ENCODE measurements around the gene CLMN. TPM values are rescaled to one million over a fixed set of nuclear protein-coding genes. Genes with fewer than 3 reads are reported as not detected.

The CLMN gene
- total RNA-seq, 2 donors from 2014 or later: 2.5 to 3.0 TPM

DNA sequence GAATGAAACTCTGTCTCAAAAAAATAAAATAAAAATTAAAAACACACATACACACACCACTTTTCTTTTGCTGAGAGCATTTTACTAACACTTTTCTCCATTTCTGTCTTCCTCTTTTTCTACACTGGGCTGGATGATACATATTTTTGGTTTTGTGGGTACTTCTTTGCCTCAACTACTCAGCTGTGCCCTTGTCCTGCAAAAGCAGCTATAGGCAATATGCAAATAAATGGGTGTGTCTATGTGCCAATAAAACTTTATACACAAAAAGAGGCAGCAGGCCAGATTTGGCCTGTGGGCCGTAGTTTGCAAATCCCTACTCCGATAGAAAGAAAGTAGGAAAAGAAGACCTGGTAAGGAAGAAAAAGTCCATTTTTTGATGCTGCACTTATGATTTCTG, 6.5 kb downstream of the CLMN start:
- Mint-ChIP-seq H3K27me3 (ENCODE audit: low read depth) (peaks cover 55% of the 10 kb centered on the region), H3K27ac (no peak overlapping the region)
- ATAC-seq (replicated peaks in 1 of 2): no peak

DNA sequence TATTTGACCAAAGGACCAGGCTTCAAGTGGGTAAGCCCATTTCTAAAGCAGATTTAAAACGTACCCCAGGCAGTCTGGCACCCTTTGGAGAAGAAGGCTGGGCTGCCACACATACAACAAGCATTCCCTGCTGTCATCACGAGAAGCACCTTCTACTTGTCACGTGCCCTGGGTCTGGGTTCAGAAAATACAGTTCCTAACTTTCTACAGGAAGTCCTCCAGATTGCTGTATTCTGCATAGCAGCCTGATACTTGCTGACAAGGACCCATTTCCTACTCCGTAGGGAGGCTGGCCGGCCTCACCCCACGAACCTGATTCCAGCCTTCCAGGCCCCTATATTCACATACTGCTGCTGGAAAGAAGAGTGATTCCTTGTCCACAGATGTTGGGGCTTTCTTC, 7.4 kb downstream of the CLMN start:
- H3K4me3 Mint-ChIP-seq: no peak overlapping the region
- no peak for ATAC-seq (replicated peaks in 1 of 2)

More for the DNA sequence above, 6.5 kb downstream of the CLMN start:
- no peaks in the 10 kb centered on the region for H3K9me3 Mint-ChIP-seq
- H3K36me3 Mint-ChIP-seq (ENCODE audit: insufficient read depth in 2 of 2): no peaks in the 10 kb centered on the region
- DNase-seq: no peak
- peaks cover 25% of the 10 kb centered on the region for H3K4me1 Mint-ChIP-seq (ENCODE audit: low read depth)
- H3K4me3 Mint-ChIP-seq: no peak overlapping the region

DNA sequence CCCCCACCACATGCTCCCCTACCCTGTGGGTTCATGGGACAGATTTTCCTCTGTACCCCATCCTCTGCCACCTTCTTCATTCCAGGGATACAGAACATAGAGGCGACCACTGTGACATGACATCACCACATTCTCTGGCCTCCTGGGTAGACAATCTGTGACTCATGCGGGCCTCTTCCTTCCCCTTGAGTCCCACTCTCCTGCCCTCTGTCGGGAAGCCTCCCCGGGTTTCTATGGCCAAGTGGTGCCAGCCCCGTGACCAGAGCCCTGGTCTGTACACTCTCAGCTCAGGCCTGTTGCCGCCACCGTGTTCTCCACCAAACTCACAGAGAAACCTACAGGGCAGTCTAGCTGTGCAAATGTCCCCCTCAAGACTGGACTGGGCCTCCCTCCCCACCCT, 8.0 kb downstream of the CLMN start:
- Mint-ChIP-seq H3K4me1 (ENCODE audit: low read depth) (peaks cover 25% of the 10 kb centered on the region), H3K27me3 (ENCODE audit: low read depth) (peaks cover 50% of the 10 kb centered on the region), H3K36me3 (ENCODE audit: insufficient read depth in 2 of 2) (no peaks in the 10 kb centered on the region), H3K27ac (no peak overlapping the region), H3K9me3 (no peaks in the 10 kb centered on the region), H3K4me3 (no peak overlapping the region)
- ATAC-seq (replicated peaks in 1 of 2): no peak
- no peak for DNase-seq

More for the DNA sequence above, 7.4 kb downstream of the CLMN start:
- Mint-ChIP-seq H3K27me3 (ENCODE audit: low read depth) (peaks cover 53% of the 10 kb centered on the region), H3K9me3 (no peaks in the 10 kb centered on the region), H3K36me3 (ENCODE audit: insufficient read depth in 2 of 2) (no peaks in the 10 kb centered on the region), H3K4me1 (ENCODE audit: low read depth) (peaks cover 25% of the 10 kb centered on the region), H3K27ac (no peak overlapping the region)
- no peak for DNase-seq

GRCh38 chr14:95310635-95311380, 8.9 kb downstream of the CLMN start:
- Mint-ChIP-seq H3K36me3 (ENCODE audit: insufficient read depth in 2 of 2) (no peaks in the 10 kb centered on the region), H3K4me3 (no peak overlapping the region), H3K27ac (no peak overlapping the region), H3K4me1 (ENCODE audit: low read depth) (peaks cover 25% of the 10 kb centered on the region), H3K9me3 (no peaks in the 10 kb centered on the region), H3K27me3 (ENCODE audit: low read depth) (peaks cover 50% of the 10 kb centered on the region)
- ATAC-seq (replicated peaks in 1 of 2) (no peak), DNase-seq (no peak)

GRCh38 chr14:95309261-95310051, 10.3 kb downstream of the CLMN start:
- DNase-seq (no peak), ATAC-seq (replicated peaks in 1 of 2) (no peak)
- Mint-ChIP-seq H3K27ac (no peak overlapping the region), H3K36me3 (ENCODE audit: insufficient read depth in 2 of 2) (no peaks in the 10 kb centered on the region), H3K4me3 (no peak overlapping the region), H3K9me3 (no peaks in the 10 kb centered on the region), H3K4me1 (ENCODE audit: low read depth) (peaks cover 12% of the 10 kb centered on the region), H3K27me3 (ENCODE audit: low read depth) (peaks cover 59% of the 10 kb centered on the region)

- Mint-ChIP-seq H3K9me3 (no peaks in the 10 kb centered on the region), H3K27ac (no peak overlapping the region), H3K36me3 (ENCODE audit: insufficient read depth in 2 of 2) (no peaks in the 10 kb centered on the region), H3K4me1 (ENCODE audit: low read depth) (no peaks in the 10 kb centered on the region), H3K27me3 (ENCODE audit: low read depth) (peaks cover 59% of the 10 kb centered on the region), H3K4me3 (no peak overlapping the region)
- ATAC-seq (replicated peaks in 1 of 2) (no peak), DNase-seq (no peak)
Observed at GRCh38 chr14:95308073-95308472, 11.6 kb downstream of the CLMN start.

DNA sequence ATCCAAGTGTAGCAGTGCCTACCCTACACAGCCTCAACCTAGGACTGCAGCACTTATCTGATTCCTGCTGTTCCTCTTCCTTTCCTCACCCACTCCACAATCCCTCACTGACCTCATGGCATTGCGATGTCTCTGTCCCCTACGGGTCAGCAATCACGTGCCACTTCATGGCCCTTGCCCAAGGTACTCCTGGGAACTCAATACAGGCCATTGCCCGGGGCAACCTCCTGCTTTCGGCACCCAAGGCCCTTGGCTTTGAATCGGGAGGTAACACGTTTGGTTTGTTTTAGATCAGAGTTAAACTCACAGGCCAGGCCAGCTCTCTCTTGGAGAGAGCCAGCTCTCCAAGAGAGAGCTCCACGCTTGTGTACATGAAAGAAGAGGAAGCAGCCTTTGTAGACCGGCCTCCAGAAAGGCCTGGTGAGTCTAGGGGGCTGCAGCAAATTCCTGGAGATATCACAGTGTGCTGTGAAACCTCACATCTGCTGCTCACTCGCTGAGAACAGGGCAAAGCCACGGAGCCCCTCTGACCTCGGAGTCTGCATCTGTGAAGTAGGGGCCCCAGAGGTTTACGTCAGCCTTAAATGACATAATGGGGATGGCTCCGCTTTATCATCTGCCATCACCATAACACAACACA, 12.2 kb downstream of the CLMN start:
- no peaks in the 10 kb centered on the region for H3K4me1 Mint-ChIP-seq (ENCODE audit: low read depth)
- H3K27me3 Mint-ChIP-seq (ENCODE audit: low read depth): peaks cover 54% of the 10 kb centered on the region
- no peak overlapping the region for H3K27ac Mint-ChIP-seq
- no peaks in the 10 kb centered on the region for H3K36me3 Mint-ChIP-seq (ENCODE audit: insufficient read depth in 2 of 2)
- no peak for ATAC-seq (replicated peaks in 1 of 2)
- no peak overlapping the region for H3K4me3 Mint-ChIP-seq
- no peaks in the 10 kb centered on the region for H3K9me3 Mint-ChIP-seq
- DNase-seq: no peak

DNA sequence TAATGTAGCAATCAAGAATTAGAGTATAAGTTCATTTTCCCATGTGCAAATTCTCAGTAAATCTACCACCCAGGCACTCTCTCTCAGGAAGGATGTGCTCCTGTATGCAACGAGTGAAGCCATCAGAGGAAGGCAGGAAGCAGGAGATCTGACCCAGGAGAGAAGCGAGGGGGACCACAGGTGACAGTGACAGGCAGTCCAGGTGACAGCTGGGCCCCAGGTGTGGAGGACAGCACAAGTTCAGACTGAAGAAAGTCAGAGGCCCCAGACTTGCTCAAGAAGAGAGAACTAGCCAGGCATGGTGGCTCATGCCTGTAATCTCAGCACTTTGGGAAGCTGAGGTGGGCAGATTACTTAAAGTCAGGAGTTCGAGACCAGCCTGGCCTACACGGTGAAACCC, 13.8 kb downstream of the CLMN start:
- no peak overlapping the region for H3K4me3 Mint-ChIP-seq
- ATAC-seq (replicated peaks in 1 of 2): no peak
- H3K27ac Mint-ChIP-seq: no peak overlapping the region
- H3K9me3 Mint-ChIP-seq: no peaks in the 10 kb centered on the region
- H3K27me3 Mint-ChIP-seq (ENCODE audit: low read depth): peaks cover 51% of the 10 kb centered on the region
- no peaks in the 10 kb centered on the region for H3K36me3 Mint-ChIP-seq (ENCODE audit: insufficient read depth in 2 of 2)
- no peaks in the 10 kb centered on the region for H3K4me1 Mint-ChIP-seq (ENCODE audit: low read depth)
- DNase-seq: no peak

DNA sequence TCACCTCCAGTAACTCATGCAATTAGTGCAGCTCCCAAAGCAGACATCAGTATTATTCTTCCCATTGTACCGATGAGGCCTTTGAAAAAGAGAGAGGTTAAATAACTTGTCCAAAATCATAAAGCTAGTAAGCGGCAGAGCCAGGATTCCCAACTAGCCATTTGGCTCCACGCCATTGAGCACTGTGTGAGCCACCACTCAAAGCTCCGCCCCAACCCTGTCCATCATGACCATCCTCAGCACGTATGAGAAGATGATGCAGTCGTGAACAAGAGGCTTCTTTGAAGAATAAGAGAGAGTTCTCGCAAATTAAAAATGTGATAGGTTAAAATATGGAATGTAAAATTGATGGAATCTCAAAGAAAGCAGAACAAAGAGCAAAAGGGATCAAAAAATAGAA, 14.6 kb downstream of the CLMN start:
- Mint-ChIP-seq H3K4me1 (ENCODE audit: low read depth) (no peaks in the 10 kb centered on the region), H3K4me3 (no peak overlapping the region), H3K27me3 (ENCODE audit: low read depth) (peaks cover 51% of the 10 kb centered on the region), H3K27ac (no peak overlapping the region), H3K36me3 (ENCODE audit: insufficient read depth in 2 of 2) (no peaks in the 10 kb centered on the region), H3K9me3 (no peaks in the 10 kb centered on the region)
- ATAC-seq (replicated peaks in 1 of 2) (no peak), DNase-seq (no peak)

- no peak overlapping the region for H3K27ac Mint-ChIP-seq
Observed at GRCh38 chr14:95304342-95304741, 15.4 kb downstream of the CLMN start.

DNA sequence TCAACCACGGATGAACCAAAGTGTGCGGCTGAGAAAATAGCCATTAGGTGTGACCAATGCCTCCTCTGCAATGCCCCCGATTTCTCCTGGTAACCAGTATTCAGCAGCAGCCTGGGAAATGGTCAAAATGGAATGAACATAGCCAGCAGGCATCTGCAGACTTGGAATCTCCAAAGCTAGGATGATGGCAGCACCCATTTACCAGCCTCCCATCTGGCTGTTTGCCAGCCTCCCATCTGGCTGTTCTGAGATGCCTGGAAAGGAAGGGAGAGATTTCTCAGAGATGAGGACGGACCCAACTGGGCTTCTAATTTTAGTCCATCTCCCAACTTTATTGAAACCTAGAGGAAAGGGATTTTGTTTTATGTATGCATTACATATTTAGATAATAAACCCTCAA, 16.2 kb downstream of the CLMN start:
- H3K36me3 Mint-ChIP-seq (ENCODE audit: insufficient read depth in 2 of 2): no peaks in the 10 kb centered on the region
- ATAC-seq (replicated peaks in 1 of 2): no peak
- no peak overlapping the region for H3K4me3 Mint-ChIP-seq
- no peak overlapping the region for H3K27ac Mint-ChIP-seq
- peaks cover 51% of the 10 kb centered on the region for H3K27me3 Mint-ChIP-seq (ENCODE audit: low read depth)
- no peak for DNase-seq
- H3K4me1 Mint-ChIP-seq (ENCODE audit: low read depth): no peaks in the 10 kb centered on the region
- no peaks in the 10 kb centered on the region for H3K9me3 Mint-ChIP-seq

More at GRCh38 chr14:95304342-95304741, 15.4 kb downstream of the CLMN start:
- Mint-ChIP-seq H3K27me3 (ENCODE audit: low read depth) (peaks cover 56% of the 10 kb centered on the region), H3K9me3 (no peaks in the 10 kb centered on the region), H3K4me1 (ENCODE audit: low read depth) (no peaks in the 10 kb centered on the region), H3K4me3 (no peak overlapping the region), H3K36me3 (ENCODE audit: insufficient read depth in 2 of 2) (no peaks in the 10 kb centered on the region)
- no peak for ATAC-seq (replicated peaks in 1 of 2)
- no peak for DNase-seq

DNA sequence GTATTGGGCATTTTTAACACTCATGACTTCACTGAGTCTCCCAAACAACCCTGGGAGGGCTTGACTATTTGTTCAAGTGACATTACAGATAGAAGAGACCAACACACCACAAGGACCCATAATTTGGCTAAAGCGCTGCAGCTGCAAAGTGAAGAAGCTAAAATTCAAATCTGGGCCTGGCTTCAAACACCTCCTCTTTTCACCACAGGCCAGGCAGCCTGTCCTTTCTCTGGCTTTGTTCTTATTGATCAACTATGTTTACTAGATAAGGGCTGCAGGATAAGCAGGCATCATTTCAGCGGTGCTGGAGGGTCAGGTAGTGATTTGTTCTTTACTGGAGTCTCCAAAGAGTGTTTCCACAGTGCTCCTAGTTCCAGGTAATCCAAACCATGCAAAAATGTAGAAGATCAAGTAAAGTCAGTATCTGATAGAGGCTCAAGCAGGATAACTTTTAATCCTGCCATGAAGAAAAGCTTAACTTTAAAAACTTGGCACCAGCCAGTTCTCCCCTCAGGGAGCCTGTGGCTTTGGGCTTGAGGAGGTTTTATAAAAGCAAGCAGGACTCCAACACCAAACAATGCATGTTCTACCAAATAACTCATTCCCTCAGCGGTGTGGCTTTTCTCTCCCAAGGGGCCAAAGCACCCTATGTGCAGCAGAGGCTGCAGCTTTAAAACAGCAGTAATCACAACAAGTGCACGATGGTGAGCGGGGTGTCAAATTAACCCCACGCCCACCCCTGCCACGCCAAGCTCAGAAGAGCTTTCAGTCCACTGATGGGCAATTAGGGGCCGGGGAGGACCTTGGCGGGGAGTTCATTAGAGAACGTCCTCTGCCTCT, 16.8 kb downstream of the CLMN start:
- H3K4me3 Mint-ChIP-seq: no peak overlapping the region
- H3K9me3 Mint-ChIP-seq: no peaks in the 10 kb centered on the region
- no peaks in the 10 kb centered on the region for H3K36me3 Mint-ChIP-seq (ENCODE audit: insufficient read depth in 2 of 2)
- DNase-seq (no peak), ATAC-seq (replicated peaks in 1 of 2) (no peak)
- H3K4me1 Mint-ChIP-seq (ENCODE audit: low read depth): no peaks in the 10 kb centered on the region
- peaks cover 44% of the 10 kb centered on the region for H3K27me3 Mint-ChIP-seq (ENCODE audit: low read depth)
- H3K27ac Mint-ChIP-seq: no peak overlapping the region

Measured in activated T-cell treated with anti-CD3 and anti-CD28 coated beads, Interleukin-2, amount 50 U/mL, for 72 hours (primary cell).